OCI-LY1 (cell line): ENCODE data around the gene KCMF1.

ENCODE experiments used
- H2AFZ ChIP-seq: fragments of 200-600 bp; sonication (generic), shearing (Covaris generic); 2 replicates; pipeline ENCODE4 v1.6.0; 2014; ENCODE audit warnings: antibody characterized with exemption, mild to moderate bottlenecking, low read length
- H3F3A ChIP-seq: fragments of 200-600 bp; sonication (generic), shearing (Covaris generic); 2 replicates; pipeline ENCODE4 v1.6.0; 2014; ENCODE audit warnings: mild to moderate bottlenecking, antibody characterized with exemption, low read length, moderate library complexity; ENCODE audit not compliant: insufficient read depth
- H3K27ac ChIP-seq: fragments of 200-600 bp; sonication (generic); 2 replicates; pipeline ENCODE4 v1.5.1; 2014; ENCODE audit warnings: low read length, mixed run types, mild to moderate bottlenecking, low read depth; ENCODE audit not compliant: poor library complexity, severe bottlenecking
- H3K27me3 ChIP-seq: fragments of 200-600 bp; sonication (generic); 2 replicates; pipeline ENCODE4 v1.6.0; 2014; ENCODE audit warnings: antibody characterized with exemption, mild to moderate bottlenecking, low read length, moderate library complexity; ENCODE audit not compliant: insufficient read depth
- H3K36me3 ChIP-seq: fragments of 200-600 bp; sonication (generic); 2 replicates; pipeline ENCODE4 v1.6.1; 2014; ENCODE audit warnings: mild to moderate bottlenecking, antibody characterized with exemption, low read length, moderate library complexity, mixed read lengths; ENCODE audit not compliant: insufficient read depth
- H3K4me1 ChIP-seq: fragments of 200-600 bp; sonication (generic); 2 replicates; pipeline ENCODE4 v1.5.1; 2014; ENCODE audit warnings: mild to moderate bottlenecking, low read length, moderate library complexity; ENCODE audit not compliant: insufficient read depth, severe bottlenecking
- H3K4me2 ChIP-seq: fragments of 200-600 bp; sonication (generic), shearing (Covaris generic); 2 replicates; pipeline ENCODE4 v1.6.1; 2014; ENCODE audit warnings: low read length
- H3K4me3 ChIP-seq: fragments of 200-600 bp; sonication (generic); 2 replicates; pipeline ENCODE4 v1.5.1; 2014; ENCODE audit warnings: low read length, low read depth, mild to moderate bottlenecking, mixed read lengths; ENCODE audit not compliant: poor library complexity, severe bottlenecking
- H3K79me2 ChIP-seq: fragments of 200-600 bp; shearing (Covaris generic); 2 replicates; pipeline ENCODE4 v1.6.1; 2016; ENCODE audit warnings: mixed run types, low read length, mixed read lengths; ENCODE audit not compliant: insufficient read depth
- H3K9ac ChIP-seq: fragments of 200-600 bp; sonication (generic), shearing (Covaris generic); 2 replicates; pipeline ENCODE4 v1.6.1; 2014; ENCODE audit warnings: mild to moderate bottlenecking, low read length, mixed read lengths
- H3K9me2 ChIP-seq: fragments of 200-600 bp; sonication (generic), shearing (Covaris generic); 2 replicates; pipeline ENCODE4 v1.6.1; 2014; ENCODE audit warnings: low read depth, mild to moderate bottlenecking, low read length, mixed read lengths
- H3K9me3 ChIP-seq: fragments of 200-600 bp; shearing (Covaris generic); 2 replicates; pipeline ENCODE4 v1.6.1; 2014; ENCODE audit warnings: low read length, mixed read lengths
- H4K20me1 ChIP-seq: fragments of 200-600 bp; sonication (generic), shearing (Covaris generic); 2 replicates; pipeline ENCODE4 v1.6.0; 2016; ENCODE audit warnings: mild to moderate bottlenecking, low read length; ENCODE audit not compliant: insufficient read depth
- EZH2 ChIP-seq: fragments of 200-600 bp; sonication (generic), shearing (Covaris generic); IDR thresholded peaks from 2 replicates; pipeline ENCODE4 v1.8.0; 2017; ENCODE audit warnings: borderline replicate concordance, mixed run types, mild to moderate bottlenecking, antibody characterized with exemption, low read length, moderate library complexity, mixed read lengths
- TF ChIP-seq, protein P1 (sequence below): fragments of 200-600 bp; sonication (generic), shearing (Covaris generic); IDR thresholded peaks from 2 replicates; pipeline ENCODE4 v1.5.1; 2017; ENCODE audit warnings: mild to moderate bottlenecking, antibody characterized with exemption, low read length, moderate library complexity, mixed read lengths

Gene KCMF1

GRCh38 chr2:85022232-85022631 is 51.3 kb downstream of the KCMF1 start:
- no peaks in the 10 kb centered on the region for H3K9me3 ChIP-seq
- H3F3A ChIP-seq, result no peaks in the 10 kb centered on the region
- H2AFZ ChIP-seq, result no peak overlapping the region
- H3K36me3 ChIP-seq, result peaks cover 11% of the 10 kb centered on the region
- no peaks in the 10 kb centered on the region for H3K9me2 ChIP-seq
- H3K9ac ChIP-seq, result no peak overlapping the region
- H3K27ac ChIP-seq, result no peak overlapping the region
- TF ChIP-seq, protein P1, sequence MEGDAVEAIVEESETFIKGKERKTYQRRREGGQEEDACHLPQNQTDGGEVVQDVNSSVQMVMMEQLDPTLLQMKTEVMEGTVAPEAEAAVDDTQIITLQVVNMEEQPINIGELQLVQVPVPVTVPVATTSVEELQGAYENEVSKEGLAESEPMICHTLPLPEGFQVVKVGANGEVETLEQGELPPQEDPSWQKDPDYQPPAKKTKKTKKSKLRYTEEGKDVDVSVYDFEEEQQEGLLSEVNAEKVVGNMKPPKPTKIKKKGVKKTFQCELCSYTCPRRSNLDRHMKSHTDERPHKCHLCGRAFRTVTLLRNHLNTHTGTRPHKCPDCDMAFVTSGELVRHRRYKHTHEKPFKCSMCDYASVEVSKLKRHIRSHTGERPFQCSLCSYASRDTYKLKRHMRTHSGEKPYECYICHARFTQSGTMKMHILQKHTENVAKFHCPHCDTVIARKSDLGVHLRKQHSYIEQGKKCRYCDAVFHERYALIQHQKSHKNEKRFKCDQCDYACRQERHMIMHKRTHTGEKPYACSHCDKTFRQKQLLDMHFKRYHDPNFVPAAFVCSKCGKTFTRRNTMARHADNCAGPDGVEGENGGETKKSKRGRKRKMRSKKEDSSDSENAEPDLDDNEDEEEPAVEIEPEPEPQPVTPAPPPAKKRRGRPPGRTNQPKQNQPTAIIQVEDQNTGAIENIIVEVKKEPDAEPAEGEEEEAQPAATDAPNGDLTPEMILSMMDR, result no peak
- H4K20me1 ChIP-seq, result no peaks in the 10 kb centered on the region
- no peaks in the 10 kb centered on the region for H3K4me1 ChIP-seq
- no peak overlapping the region for H3K4me2 ChIP-seq
- H3K4me3 ChIP-seq, result no peak overlapping the region
- H3K27me3 ChIP-seq, result no peaks in the 10 kb centered on the region
- H3K79me2 ChIP-seq, result peaks cover 80% of the 10 kb centered on the region

- Histone ChIP-seq H3K27me3 (no peaks in the 10 kb centered on the region), H4K20me1 (no peaks in the 10 kb centered on the region), H3K79me2 (peaks cover 57% of the 10 kb centered on the region), H3K9me2 (no peaks in the 10 kb centered on the region), H3K9me3 (no peaks in the 10 kb centered on the region), H3K27ac (no peak overlapping the region), H3K9ac (no peak overlapping the region), H3K4me3 (no peak overlapping the region), H3K4me2 (no peak overlapping the region), H3K4me1 (no peaks in the 10 kb centered on the region), H3F3A (no peaks in the 10 kb centered on the region), H3K36me3 (peaks cover 30% of the 10 kb centered on the region), H2AFZ (no peak overlapping the region)
- TF ChIP-seq, protein P1, result no peak
- TF ChIP-seq EZH2, result no peak
These were observed 53.5 kb downstream of the KCMF1 start for GRCh38 chr2:85024372-85025047.

GRCh38 chr2:85032621-85033020 is 61.7 kb downstream of the KCMF1 start:
- no peak overlapping the region for H2AFZ ChIP-seq
- no peak overlapping the region for H3K4me3 ChIP-seq
- H4K20me1 ChIP-seq, result no peaks in the 10 kb centered on the region
- H3F3A ChIP-seq, result no peaks in the 10 kb centered on the region
- H3K36me3 ChIP-seq, result peaks cover 80% of the 10 kb centered on the region
- H3K9me3 ChIP-seq, result no peaks in the 10 kb centered on the region
- no peaks in the 10 kb centered on the region for H3K9me2 ChIP-seq
- no peak overlapping the region for H3K27ac ChIP-seq
- H3K27me3 ChIP-seq, result no peaks in the 10 kb centered on the region
- no peaks in the 10 kb centered on the region for H3K4me1 ChIP-seq
- no peaks in the 10 kb centered on the region for H3K79me2 ChIP-seq
- H3K4me2 ChIP-seq, result no peak overlapping the region
- TF ChIP-seq, protein P1, result no peak
- no peak overlapping the region for H3K9ac ChIP-seq
